HFF-Myc (cell line): Measurements from ENCODE around the gene SOAT1.

Experiments
- DNase-seq: peaks from one replicate; pipeline ENCODE4 v3.0.0-alpha.2; 2011; ENCODE audit warnings: low read depth; ENCODE audit errors: extremely low read depth
- H3K4me3 ChIP-seq: replicated peaks from 2 replicates; pipeline ENCODE4 v1.5.1; 2011; ENCODE audit warnings: low read depth, mild to moderate bottlenecking, control low read depth, low read length
- CTCF ChIP-seq: IDR thresholded peaks from 2 replicates; pipeline ENCODE4 v1.5.1; 2012; ENCODE audit warnings: mild to moderate bottlenecking, low read depth, low read length, control low read depth; ENCODE audit errors: missing control alignments

SOAT1 gene

GRCh38 chr1:179327679-179328078, 34.1 kb downstream of the SOAT1 start:
- no peak for DNase-seq
- no peak for TF ChIP-seq CTCF
- no peak overlapping the region for H3K4me3 ChIP-seq

GRCh38 chr1:179329862-179330261, 36.3 kb downstream of the SOAT1 start:
- H3K4me3 ChIP-seq = no peak overlapping the region
- TF ChIP-seq CTCF = no peak
- DNase-seq = no peak

GRCh38 chr1:179334440-179334839, 40.8 kb downstream of the SOAT1 start:
- no peak overlapping the region for H3K4me3 ChIP-seq
- TF ChIP-seq CTCF = no peak
- no peak for DNase-seq

GRCh38 chr1:179337288-179337687, 43.7 kb downstream of the SOAT1 start:
- no peak for DNase-seq
- no peak for TF ChIP-seq CTCF
- H3K4me3 ChIP-seq = no peak overlapping the region

- no peak for DNase-seq
- TF ChIP-seq CTCF = no peak
- no peak overlapping the region for H3K4me3 ChIP-seq
These were observed 44.5 kb downstream of the SOAT1 start for GRCh38 chr1:179337942-179338560.

- H3K4me3 ChIP-seq = no peak overlapping the region
- DNase-seq = no peak
- no peak for TF ChIP-seq CTCF
These were observed 47.3 kb downstream of the SOAT1 start for GRCh38 chr1:179340918-179341317.
